Measurements from ENCODE around the gene SORD. TPM values are rescaled to one million over a fixed set of nuclear protein-coding genes. Genes with fewer than 3 reads are reported as not detected.
"Not testable (repeated sequence)": the region's sequence is repeated elsewhere in the genome, so short reads cannot be mapped to it uniquely, and the experiment has no call there.

Gene SORD
- total RNA-seq, 1 donor, result 4.6 TPM

GRCh38 chr15:45009046-45009445, 13.9 kb upstream of the SORD start:
- no peaks in the 10 kb centered on the region for H3K4me1 ChIP-seq (ENCODE audit: insufficient read depth, low read length)
- H3K27me3 ChIP-seq (ENCODE audit: insufficient read depth, low read length), result no peaks in the 10 kb centered on the region
- H3K4me3 ChIP-seq (ENCODE audit: low read length), result no peak overlapping the region
- no peaks in the 10 kb centered on the region for H3K9me3 ChIP-seq (ENCODE audit: low read depth, low read length)

GRCh38 chr15:45015114-45015513, 7.9 kb upstream of the SORD start:
- H3K9me3 ChIP-seq (ENCODE audit: low read depth, low read length); H3K4me3 ChIP-seq (ENCODE audit: low read length); H3K27me3 ChIP-seq (ENCODE audit: insufficient read depth, low read length); H3K4me1 ChIP-seq (ENCODE audit: insufficient read depth, low read length): not testable (repeated sequence)

- not testable (repeated sequence) for H3K9me3 ChIP-seq (ENCODE audit: low read depth, low read length); H3K4me3 ChIP-seq (ENCODE audit: low read length)
- peaks cover 15% of the 10 kb centered on the region for H3K4me1 ChIP-seq (ENCODE audit: insufficient read depth, low read length)
These were observed 2.6 kb upstream of the SORD start for GRCh38 chr15:45020222-45020900.

GRCh38 chr15:45020901-45021259, 2.1 kb upstream of the SORD start:
- not testable (repeated sequence) for H3K4me3 ChIP-seq (ENCODE audit: low read length); H3K27me3 ChIP-seq (ENCODE audit: insufficient read depth, low read length); H3K9me3 ChIP-seq (ENCODE audit: low read depth, low read length)
- peaks cover 15% of the 10 kb centered on the region for H3K4me1 ChIP-seq (ENCODE audit: insufficient read depth, low read length)

More at GRCh38 chr15:45020222-45020900, 2.6 kb upstream of the SORD start:
- H3K27me3 ChIP-seq (ENCODE audit: insufficient read depth, low read length), result not testable (repeated sequence)

- no peaks in the 10 kb centered on the region for H3K9me3 ChIP-seq (ENCODE audit: low read depth, low read length)
- H3K4me3 ChIP-seq (ENCODE audit: low read length), result no peak overlapping the region
- peaks cover 15% of the 10 kb centered on the region for H3K4me1 ChIP-seq (ENCODE audit: insufficient read depth, low read length)
- H3K27me3 ChIP-seq (ENCODE audit: insufficient read depth, low read length), result peaks cover 2% of the 10 kb centered on the region
These were observed 1.6 kb upstream of the SORD start for GRCh38 chr15:45021348-45021747.

- peaks cover 15% of the 10 kb centered on the region for H3K4me1 ChIP-seq (ENCODE audit: insufficient read depth, low read length)
- H3K4me3 ChIP-seq (ENCODE audit: low read length), result peak overlapping the region; percentile 62
- H3K9me3 ChIP-seq (ENCODE audit: low read depth, low read length), result no peaks in the 10 kb centered on the region
- peaks cover 2% of the 10 kb centered on the region for H3K27me3 ChIP-seq (ENCODE audit: insufficient read depth, low read length)
These were observed 747 bp downstream of the SORD start for GRCh38 chr15:45023659-45024225.

GRCh38 chr15:45024649-45025048, 1.7 kb downstream of the SORD start:
- H3K4me3 ChIP-seq (ENCODE audit: low read length); H3K9me3 ChIP-seq (ENCODE audit: low read depth, low read length); H3K27me3 ChIP-seq (ENCODE audit: insufficient read depth, low read length): not testable (repeated sequence)
- peaks cover 15% of the 10 kb centered on the region for H3K4me1 ChIP-seq (ENCODE audit: insufficient read depth, low read length)

- H3K4me3 ChIP-seq (ENCODE audit: low read length); H3K9me3 ChIP-seq (ENCODE audit: low read depth, low read length); H3K27me3 ChIP-seq (ENCODE audit: insufficient read depth, low read length): not testable (repeated sequence)
- H3K4me1 ChIP-seq (ENCODE audit: insufficient read depth, low read length), result peaks cover 15% of the 10 kb centered on the region
These were observed 2.6 kb downstream of the SORD start for GRCh38 chr15:45025627-45026026.

- peaks cover 15% of the 10 kb centered on the region for H3K4me1 ChIP-seq (ENCODE audit: insufficient read depth, low read length)
- H3K27me3 ChIP-seq (ENCODE audit: insufficient read depth, low read length), result no peaks in the 10 kb centered on the region
- no peaks in the 10 kb centered on the region for H3K9me3 ChIP-seq (ENCODE audit: low read depth, low read length)
- H3K4me3 ChIP-seq (ENCODE audit: low read length), result no peak overlapping the region
These were observed 3.7 kb downstream of the SORD start for GRCh38 chr15:45026651-45027190.

- H3K27me3 ChIP-seq (ENCODE audit: insufficient read depth, low read length), result no peaks in the 10 kb centered on the region
- H3K4me1 ChIP-seq (ENCODE audit: insufficient read depth, low read length), result peaks cover 15% of the 10 kb centered on the region
- no peak overlapping the region for H3K4me3 ChIP-seq (ENCODE audit: low read length)
- H3K9me3 ChIP-seq (ENCODE audit: low read depth, low read length), result no peaks in the 10 kb centered on the region
These were observed 4.2 kb downstream of the SORD start for GRCh38 chr15:45027220-45027619.

- Histone ChIP-seq H3K4me3 (ENCODE audit: low read length) (no peak overlapping the region), H3K9me3 (ENCODE audit: low read depth, low read length) (no peaks in the 10 kb centered on the region), H3K4me1 (ENCODE audit: insufficient read depth, low read length) (no peaks in the 10 kb centered on the region), H3K27me3 (ENCODE audit: insufficient read depth, low read length) (no peaks in the 10 kb centered on the region)
These were observed 7.7 kb downstream of the SORD start for GRCh38 chr15:45030743-45031142.

- not testable (repeated sequence) for H3K4me1 ChIP-seq (ENCODE audit: insufficient read depth, low read length); H3K9me3 ChIP-seq (ENCODE audit: low read depth, low read length); H3K4me3 ChIP-seq (ENCODE audit: low read length); H3K27me3 ChIP-seq (ENCODE audit: insufficient read depth, low read length)
These were observed 8.6 kb downstream of the SORD start for GRCh38 chr15:45031522-45032028.

- not testable (repeated sequence) for H3K9me3 ChIP-seq (ENCODE audit: low read depth, low read length); H3K4me3 ChIP-seq (ENCODE audit: low read length); H3K27me3 ChIP-seq (ENCODE audit: insufficient read depth, low read length)
- H3K4me1 ChIP-seq (ENCODE audit: insufficient read depth, low read length), result peaks cover 14% of the 10 kb centered on the region
These were observed 9.5 kb downstream of the SORD start for GRCh38 chr15:45032501-45032900.

GRCh38 chr15:45034087-45034486, 11.1 kb downstream of the SORD start:
- peaks cover 20% of the 10 kb centered on the region for H3K4me1 ChIP-seq (ENCODE audit: insufficient read depth, low read length)
- not testable (repeated sequence) for H3K9me3 ChIP-seq (ENCODE audit: low read depth, low read length); H3K4me3 ChIP-seq (ENCODE audit: low read length); H3K27me3 ChIP-seq (ENCODE audit: insufficient read depth, low read length)

GRCh38 chr15:45034600-45035375, 11.8 kb downstream of the SORD start:
- peaks cover 20% of the 10 kb centered on the region for H3K4me1 ChIP-seq (ENCODE audit: insufficient read depth, low read length)
- H3K4me3 ChIP-seq (ENCODE audit: low read length); H3K27me3 ChIP-seq (ENCODE audit: insufficient read depth, low read length): not testable (repeated sequence)

More at GRCh38 chr15:45034600-45035375, 11.8 kb downstream of the SORD start:
- H3K9me3 ChIP-seq (ENCODE audit: low read depth, low read length), result not testable (repeated sequence)

All from mononuclear cell (primary cell).